Activated CD4-positive, alpha-beta memory T cell treated with anti-CD3 and anti-CD28 coated beads for 36 hours (primary cell): ENCODE results near the gene LYSMD3. TPM values are rescaled to one million over a fixed set of nuclear protein-coding genes. Genes with fewer than 3 reads are reported as not detected.
"Not testable (repeated sequence)": the region's sequence is repeated elsewhere in the genome, so short reads cannot be mapped to it uniquely, and the experiment has no call there.

Experiments
- CTCF ChIA-PET: fragments of 350-600 bp; sonication (Branson Sonifier 250); formaldehyde crosslinking; loops from one replicate; lab custom pipeline; 2021; ENCODE audit warnings: antibody characterized with exemption, inconsistent platforms; lab: Charles Lee
- POLR2A ChIA-PET: fragments of 350-600 bp; sonication (Branson Sonifier 250); formaldehyde crosslinking; loops from one replicate; lab custom pipeline; 2021; ENCODE audit warnings: antibody characterized with exemption; lab: Charles Lee
- DNase-seq: peaks from one replicate; pipeline ENCODE4 v3.0.0-alpha.2; 2020
- H3K27ac Mint-ChIP-seq: one replicate; pipeline ENCODE4 v1.8.0; 2021; ENCODE audit warnings: mixed read lengths
- H3K27me3 Mint-ChIP-seq: one replicate; pipeline ENCODE4 v1.8.0; 2021; ENCODE audit warnings: mixed read lengths
- H3K36me3 Mint-ChIP-seq: one replicate; pipeline ENCODE4 v1.8.0; 2021; ENCODE audit warnings: mixed read lengths
- H3K4me1 Mint-ChIP-seq: one replicate; pipeline ENCODE4 v1.8.0; 2021; ENCODE audit warnings: low read depth, mixed read lengths
- H3K4me3 Mint-ChIP-seq: one replicate; pipeline ENCODE4 v1.8.0; 2021; ENCODE audit warnings: mild to moderate bottlenecking, mixed read lengths
- H3K9me3 Mint-ChIP-seq: one replicate; pipeline ENCODE4 v1.8.0; 2021; ENCODE audit warnings: mixed read lengths
- intact Hi-C: fragments of 100-400 bp; cut with micrococcal nuclease; formaldehyde crosslinking; loops from one replicate; pipeline ENCODE4 v1.15.1; 2023
- total RNA-seq, 2 experiments: library from RNA; stranded (reverse); gene quantifications; one replicate each; pipeline ENCODE4 v1.2.3, GENCODE V29; 2021

Gene LYSMD3
- total RNA-seq: 10 to 100 TPM; 12.6 to 13.0 TPM

DNA sequence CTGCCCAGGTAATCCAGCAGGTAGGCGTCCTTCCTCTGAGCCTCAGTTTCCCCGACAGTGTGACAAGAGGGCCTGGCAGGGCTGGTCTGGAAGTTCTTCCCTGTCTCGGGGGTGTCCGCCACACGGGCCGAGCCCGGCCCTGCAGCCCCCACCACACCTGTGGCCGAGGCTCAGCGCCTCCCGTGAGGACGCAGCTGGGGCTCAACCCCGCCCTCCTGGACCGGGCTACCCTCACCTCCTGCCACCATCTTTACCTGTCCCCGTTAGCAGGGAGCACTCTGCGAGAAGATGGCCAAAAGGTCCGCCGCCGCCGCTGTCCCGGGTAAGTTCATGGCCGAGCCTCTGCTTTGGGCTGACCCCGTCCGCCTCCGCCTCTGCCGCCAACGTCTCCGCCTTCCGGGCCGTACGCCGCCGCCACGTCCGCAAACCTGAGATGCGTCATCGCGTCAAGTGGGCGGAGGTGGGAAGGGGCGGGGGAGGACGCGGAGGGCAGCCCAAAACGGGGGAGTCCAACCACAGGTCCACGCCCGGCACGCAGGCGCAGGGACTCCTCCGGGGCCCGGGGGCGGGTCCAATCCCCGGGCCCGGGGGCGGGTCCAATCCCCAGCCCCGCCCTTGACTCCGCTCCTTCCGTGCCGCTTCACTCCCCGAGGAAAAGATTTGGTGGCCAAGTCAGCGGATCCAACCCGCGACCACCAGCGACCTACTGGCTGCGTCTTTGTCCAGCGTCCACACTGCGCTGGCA lies at the start of gene LYSMD3:
LYSMD3 (minus strand) TSS at position 391 of the 745 bp plus-strand sequence. CDS start 4,295 bp downstream, outside the sequence.
- peak within 1 kb of the TSS; percentile 100 for H3K4me3 Mint-ChIP-seq
- no peaks in the 10 kb centered on the region for H3K9me3 Mint-ChIP-seq
- CTCF ChIA-PET: interaction anchor here (0.6 to 3.7 kb wide), 17 partner anchors 11 to 1800 kb away, joined by 3 to 47 read pairs (median 5); partner anchors contain the start of genes CETN3, MBLAC2 and POLR3G
- DNase-seq: peak; percentile 97
- POLR2A ChIA-PET: interaction anchor here (0.5 to 2.4 kb wide), 3 partner anchors 55 to 121 kb away, joined by 3 to 12 read pairs (median 4); partner anchors contain the start of genes MBLAC2 and POLR3G
- peaks cover 3% of the 10 kb centered on the region for H3K36me3 Mint-ChIP-seq
- H3K4me1 Mint-ChIP-seq: peaks cover 24% of the 10 kb centered on the region
- peaks cover 10% of the 10 kb centered on the region for H3K27me3 Mint-ChIP-seq
- peak within 1 kb of the TSS; percentile 96 for H3K27ac Mint-ChIP-seq
- intact Hi-C loops: loop anchor here (1.0 to 10.0 kb wide), 4 partner anchors 55 to 851 kb away; partner anchors contain the start of genes CETN3, MBLAC2 and POLR3G

GRCh38 chr5:90576566-90576965 lies 47.2 kb upstream of the LYSMD3 start:
- Mint-ChIP-seq H3K27me3 (peaks cover 33% of the 10 kb centered on the region), H3K9me3 (peaks cover 18% of the 10 kb centered on the region)
- H3K27ac Mint-ChIP-seq, DNase-seq, H3K36me3 Mint-ChIP-seq, H3K4me1 Mint-ChIP-seq, CTCF ChIA-PET, intact Hi-C loops, POLR2A ChIA-PET, H3K4me3 Mint-ChIP-seq: not testable (repeated sequence)

- Mint-ChIP-seq H3K4me1 (no peaks in the 10 kb centered on the region), H3K27me3 (peaks cover 31% of the 10 kb centered on the region), H3K9me3 (peaks cover 18% of the 10 kb centered on the region), H3K4me3 (no peak overlapping the region), H3K36me3 (no peaks in the 10 kb centered on the region), H3K27ac (no peak overlapping the region)
- CTCF ChIA-PET: no interaction called here
- no peak for DNase-seq
- POLR2A ChIA-PET: no interaction called here
- intact Hi-C loops: no loop called here
Measured at GRCh38 chr5:90575712-90576111, 46.3 kb upstream of the LYSMD3 start.

GRCh38 chr5:90571147-90571773 lies 41.9 kb upstream of the LYSMD3 start:
- Mint-ChIP-seq H3K4me1 (no peaks in the 10 kb centered on the region), H3K4me3 (no peak overlapping the region), H3K27me3 (peaks cover 22% of the 10 kb centered on the region), H3K9me3 (no peaks in the 10 kb centered on the region), H3K36me3 (no peaks in the 10 kb centered on the region), H3K27ac (no peak overlapping the region)
- intact Hi-C loops: no loop called here
- no peak for DNase-seq
- CTCF ChIA-PET: no interaction called here
- POLR2A ChIA-PET: no interaction called here

DNA sequence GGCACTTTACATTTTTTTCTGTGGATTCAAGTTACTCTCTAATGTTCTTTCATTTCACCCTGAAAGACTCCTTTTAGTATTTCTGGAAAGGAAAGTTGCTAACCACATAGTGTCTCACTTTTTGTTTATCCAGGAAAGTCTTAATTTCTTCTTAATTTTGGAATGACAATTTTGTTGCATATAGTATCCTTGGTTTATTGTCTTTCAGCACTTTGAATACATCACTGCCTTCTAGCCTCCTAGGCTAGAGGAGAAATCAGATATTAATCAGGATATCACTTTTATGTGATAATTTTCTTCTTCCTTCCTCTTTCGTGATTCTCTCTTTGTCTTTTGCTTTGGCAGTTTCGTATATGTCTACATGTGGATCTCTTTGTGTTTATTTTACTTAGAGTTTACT lies 40.6 kb upstream of the LYSMD3 start:
- Mint-ChIP-seq H3K4me3 (no peak overlapping the region), H3K27ac (no peak overlapping the region), H3K4me1 (no peaks in the 10 kb centered on the region), H3K27me3 (peaks cover 20% of the 10 kb centered on the region), H3K9me3 (no peaks in the 10 kb centered on the region), H3K36me3 (no peaks in the 10 kb centered on the region)
- no peak for DNase-seq
- intact Hi-C loops: no loop called here
- ChIA-PET CTCF (no interaction called here), POLR2A (no interaction called here)

DNA sequence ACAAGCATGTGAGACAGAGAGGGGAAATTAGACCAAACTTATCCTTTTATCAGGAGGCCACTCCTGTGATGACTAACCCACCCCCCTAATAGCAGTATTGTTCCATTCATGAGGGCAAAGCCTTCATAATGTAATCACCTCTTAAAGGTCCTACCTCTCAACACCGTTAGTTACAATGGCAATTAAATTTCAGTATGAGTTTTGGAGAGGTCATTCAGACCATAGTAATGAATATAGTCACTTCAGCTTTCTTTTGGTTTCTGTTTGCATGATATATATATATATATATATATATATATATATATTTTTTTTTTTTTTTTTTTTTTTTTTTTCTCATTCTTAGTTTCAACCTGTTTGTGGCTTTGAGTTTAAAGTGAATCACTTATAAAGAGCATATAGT lies 39.7 kb upstream of the LYSMD3 start:
- ChIA-PET CTCF (no interaction called here), POLR2A (no interaction called here)
- Mint-ChIP-seq H3K4me1 (no peaks in the 10 kb centered on the region), H3K27me3 (peaks cover 20% of the 10 kb centered on the region), H3K36me3 (no peaks in the 10 kb centered on the region), H3K27ac (no peak overlapping the region), H3K9me3 (no peaks in the 10 kb centered on the region), H3K4me3 (no peak overlapping the region)
- intact Hi-C loops: no loop called here
- no peak for DNase-seq

GRCh38 chr5:90565491-90565890 lies 36.1 kb upstream of the LYSMD3 start:
- Mint-ChIP-seq H3K4me1 (no peaks in the 10 kb centered on the region), H3K9me3 (no peaks in the 10 kb centered on the region), H3K36me3 (no peaks in the 10 kb centered on the region), H3K4me3 (no peak overlapping the region), H3K27me3 (peaks cover 17% of the 10 kb centered on the region), H3K27ac (no peak overlapping the region)
- no peak for DNase-seq
- ChIA-PET CTCF (no interaction called here), POLR2A (interaction anchor here (0.6 kb wide), 1 partner anchor 94 kb away, joined by 3 read pairs; no protein-coding TSS in a partner anchor)
- intact Hi-C loops: no loop called here

DNA sequence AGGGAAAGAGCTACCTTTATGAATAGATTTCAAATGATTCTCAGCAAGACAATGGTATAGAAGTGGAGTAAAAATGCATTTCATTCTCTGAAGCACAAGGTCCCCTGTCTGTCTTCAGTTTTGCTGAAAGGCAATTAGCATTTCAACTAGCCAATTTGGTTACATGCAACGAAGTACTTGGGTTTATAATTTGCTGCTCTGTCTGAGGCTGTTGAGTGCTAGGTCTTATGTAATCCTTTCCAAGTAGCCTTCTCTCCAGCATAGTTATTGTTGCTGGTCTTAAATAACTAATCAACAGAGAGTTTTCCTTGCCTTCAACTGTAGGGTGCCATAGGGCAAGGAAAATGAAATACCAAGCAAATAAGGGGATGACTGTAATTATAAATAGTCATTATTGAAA lies 33.7 kb upstream of the LYSMD3 start:
- Mint-ChIP-seq H3K4me3 (no peak overlapping the region), H3K27ac (no peak overlapping the region), H3K4me1 (peaks cover 5% of the 10 kb centered on the region), H3K9me3 (no peaks in the 10 kb centered on the region), H3K27me3 (peaks cover 23% of the 10 kb centered on the region), H3K36me3 (no peaks in the 10 kb centered on the region)
- POLR2A ChIA-PET: no interaction called here
- intact Hi-C loops: no loop called here
- DNase-seq: no peak
- CTCF ChIA-PET: no interaction called here

DNA sequence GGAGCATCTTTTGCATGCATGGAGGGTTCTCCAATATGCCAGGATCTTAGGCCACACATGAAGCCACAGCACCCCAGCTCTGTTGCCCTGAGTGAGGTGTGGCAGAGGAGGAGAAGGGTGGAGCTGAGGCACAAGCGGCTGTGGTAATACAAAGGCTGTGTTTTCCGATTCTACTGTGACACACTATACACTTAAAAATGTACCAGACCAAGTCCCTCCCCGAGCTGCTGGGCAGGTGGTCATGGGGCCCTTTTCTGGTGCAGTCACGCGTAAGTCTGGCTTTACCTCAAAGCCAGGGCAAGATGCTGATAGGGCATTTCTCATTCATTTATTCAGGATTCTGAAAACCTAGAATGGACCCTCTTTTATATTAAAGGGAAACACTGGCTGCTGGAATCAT lies 33.0 kb upstream of the LYSMD3 start:
- Mint-ChIP-seq H3K27ac (no peak overlapping the region), H3K4me3 (no peak overlapping the region)

GRCh38 chr5:90561766-90562165 lies 32.4 kb upstream of the LYSMD3 start:
- intact Hi-C loops: no loop called here
- POLR2A ChIA-PET: no interaction called here
- peaks cover 6% of the 10 kb centered on the region for H3K4me1 Mint-ChIP-seq
- H3K36me3 Mint-ChIP-seq: no peaks in the 10 kb centered on the region
- H3K9me3 Mint-ChIP-seq: no peaks in the 10 kb centered on the region
- no peak overlapping the region for H3K4me3 Mint-ChIP-seq
- H3K27me3 Mint-ChIP-seq: peaks cover 33% of the 10 kb centered on the region
- CTCF ChIA-PET: no interaction called here
- no peak for DNase-seq
- H3K27ac Mint-ChIP-seq: no peak overlapping the region

More for the DNA sequence above, 33.0 kb upstream of the LYSMD3 start:
- Mint-ChIP-seq H3K9me3 (no peaks in the 10 kb centered on the region), H3K4me1 (peaks cover 6% of the 10 kb centered on the region), H3K27me3 (peaks cover 31% of the 10 kb centered on the region), H3K36me3 (no peaks in the 10 kb centered on the region)
- CTCF ChIA-PET: no interaction called here
- POLR2A ChIA-PET: no interaction called here
- DNase-seq: no peak
- intact Hi-C loops: no loop called here

GRCh38 chr5:90560771-90561170 lies 31.4 kb upstream of the LYSMD3 start:
- H3K27me3 Mint-ChIP-seq: peaks cover 36% of the 10 kb centered on the region
- intact Hi-C loops: no loop called here
- DNase-seq: no peak
- ChIA-PET CTCF (no interaction called here), POLR2A (no interaction called here)
- no peaks in the 10 kb centered on the region for H3K36me3 Mint-ChIP-seq
- no peaks in the 10 kb centered on the region for H3K9me3 Mint-ChIP-seq
- no peak overlapping the region for H3K27ac Mint-ChIP-seq
- no peak overlapping the region for H3K4me3 Mint-ChIP-seq
- peaks cover 6% of the 10 kb centered on the region for H3K4me1 Mint-ChIP-seq

GRCh38 chr5:90558344-90559192 lies 29.2 kb upstream of the LYSMD3 start, which contains the start of gene ADGRV1:
TSS of gene ADGRV1 (plus strand) at chr5:90558797. CDS start at chr5:90558896, 99 bp downstream.
- Mint-ChIP-seq H3K27me3 (peaks cover 39% of the 10 kb centered on the region), H3K4me1 (peaks cover 6% of the 10 kb centered on the region), H3K9me3 (no peaks in the 10 kb centered on the region), H3K4me3 (peak within 1 kb of the TSS; percentile 54), H3K36me3 (no peaks in the 10 kb centered on the region), H3K27ac (no peak within 1 kb of the TSS)
- ChIA-PET CTCF (no interaction called here), POLR2A (no interaction called here)
- intact Hi-C loops: loop anchor here (5.0 kb wide), 1 partner anchor 49 kb away; no protein-coding TSS in a partner anchor
- DNase-seq: peak; percentile 21
